GM23338 (cell line): Measurements from ENCODE around the gene NT5C.
"Not testable (repeated sequence)": the region's sequence is repeated elsewhere in the genome, so short reads cannot be mapped to it uniquely, and the experiment has no call there.

Experiments used
- CREB1 ChIP-seq: fragments of 250-450 bp; sonication (Bioruptor Pico); IDR thresholded peaks from 2 replicates; pipeline ENCODE4 v1.5.0; 2020; ENCODE audit warnings: low read depth, mild to moderate bottlenecking, moderate library complexity
- CTCF ChIP-seq, 2 experiments: fragments of 200-600 bp in 1 of 2; sonication (generic) in 1 of 2; conservative IDR thresholded peaks; 2 replicates each; pipeline versions ENCODE4 v1.5.1 to v1.6.1; 2016 to 2017; ENCODE audit warnings: antibody characterized with exemption in 2 of 2, low read depth in 2 of 2, mild to moderate bottlenecking in 2 of 2, moderate library complexity in 1 of 2
- EZH2 ChIP-seq: fragments of 200-600 bp; sonication (generic); IDR thresholded peaks from one replicate; pipeline ENCODE4 v1.8.0; 2017; ENCODE audit warnings: antibody characterized with exemption, mild to moderate bottlenecking, low read depth; ENCODE audit not compliant: unreplicated experiment
- POLR2AphosphoS5 ChIP-seq: IDR thresholded peaks from 2 replicates; pipeline ENCODE4 v1.6.1; 2016; ENCODE audit warnings: antibody characterized with exemption, low read depth
- REST ChIP-seq: IDR thresholded peaks from one replicate; pipeline ENCODE4 v1.6.1; 2018; ENCODE audit warnings: antibody characterized with exemption; ENCODE audit not compliant: unreplicated experiment

DNA sequence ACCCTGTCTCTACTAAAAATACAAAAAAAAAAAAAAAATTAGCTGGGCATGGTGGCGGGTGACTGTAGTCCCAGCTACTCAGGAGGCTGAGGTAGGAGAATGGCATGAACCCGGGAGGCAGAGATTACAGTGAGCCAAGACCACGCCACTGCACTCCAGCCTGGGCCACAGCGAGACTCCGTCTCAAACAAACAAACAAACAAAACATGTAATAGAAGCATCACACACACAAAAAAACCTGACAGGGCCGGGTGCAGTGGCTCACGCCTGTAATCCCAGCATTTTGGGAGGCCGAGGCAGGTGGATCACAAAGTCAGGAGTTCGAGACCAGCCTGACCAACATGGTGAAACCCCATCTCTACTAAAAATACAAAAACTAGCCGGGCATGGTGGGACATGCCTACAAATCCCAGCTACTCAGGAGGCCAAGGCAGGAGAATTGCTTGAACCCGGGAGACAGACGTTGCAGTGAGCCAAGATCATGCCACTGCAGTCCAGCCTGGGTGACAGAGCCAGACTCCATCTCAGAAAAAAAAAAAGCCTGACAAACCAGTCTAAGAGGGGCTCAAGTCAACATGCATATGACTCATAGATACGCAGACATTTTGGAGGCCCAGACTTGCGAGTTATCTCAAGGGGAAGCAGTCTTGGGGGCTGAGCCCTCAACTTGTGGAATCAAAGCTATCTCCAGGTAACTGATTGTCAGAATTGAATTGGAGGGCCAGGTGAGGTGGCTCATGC, 2.2 kb upstream of the NT5C start:
- TF ChIP-seq CTCF (conservative IDR thresholded peaks at IDR 0.05; ENCODE audit: low read depth in 2 of 2); CREB1 (CRISPR knock-in tag); REST; EZH2: not testable (repeated sequence)
- 0 out of 2 replicates have a peak, but pooled peaks have one; percentile 17 for TF ChIP-seq POLR2AphosphoS5
